ENCODE data around the gene ABI3BP. TPM values are rescaled to one million over a fixed set of nuclear protein-coding genes. Genes with fewer than 3 reads are reported as not detected.
"Not testable (repeated sequence)": the region's sequence is repeated elsewhere in the genome, so short reads cannot be mapped to it uniquely, and the experiment has no call there.

The ABI3BP gene
- polyA plus RNA-seq, 1 experiment: 16.3 TPM

DNA sequence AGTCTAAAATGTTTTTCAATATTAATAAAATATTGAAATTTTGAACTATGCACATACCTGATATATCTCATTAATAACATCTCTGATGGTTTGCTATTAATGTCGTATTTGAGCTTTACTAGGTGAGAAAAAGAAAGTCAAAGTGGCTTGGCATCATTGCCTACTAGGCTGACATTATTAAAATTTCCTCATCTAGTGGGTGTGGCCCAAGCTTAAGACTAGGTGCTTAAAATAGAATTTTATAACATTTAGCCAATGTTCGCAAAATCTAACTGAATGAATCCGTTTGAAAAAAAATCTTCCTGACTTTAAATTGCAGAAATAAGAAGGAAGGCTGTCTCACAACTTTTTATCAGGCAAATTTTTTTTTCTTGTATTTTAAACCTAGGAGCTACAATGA is 46.1 kb downstream of the ABI3BP start:
- Histone ChIP-seq H3K27me3 (ENCODE audit: control insufficient read depth, insufficient read depth, low read length) (no peaks in the 10 kb centered on the region), H3K4me3 (ENCODE audit: low read depth, low read length) (no peak overlapping the region), H3K36me3 (ENCODE audit: control insufficient read depth, insufficient read depth, low read length) (no peaks in the 10 kb centered on the region)
- no peak for DNase-seq (ENCODE audit: low read depth)
- POLR2A ChIA-PET: interaction anchor here (0.6 kb wide), 1 partner anchor 63 kb away, joined by 6 read pairs; no protein-coding TSS in a partner anchor
- CTCF ChIA-PET: no interaction called here
- TF ChIP-seq CTCF (IDR thresholded peaks at IDR 0.05; ENCODE audit: insufficient read depth, low read depth, low read length): no peak

DNA sequence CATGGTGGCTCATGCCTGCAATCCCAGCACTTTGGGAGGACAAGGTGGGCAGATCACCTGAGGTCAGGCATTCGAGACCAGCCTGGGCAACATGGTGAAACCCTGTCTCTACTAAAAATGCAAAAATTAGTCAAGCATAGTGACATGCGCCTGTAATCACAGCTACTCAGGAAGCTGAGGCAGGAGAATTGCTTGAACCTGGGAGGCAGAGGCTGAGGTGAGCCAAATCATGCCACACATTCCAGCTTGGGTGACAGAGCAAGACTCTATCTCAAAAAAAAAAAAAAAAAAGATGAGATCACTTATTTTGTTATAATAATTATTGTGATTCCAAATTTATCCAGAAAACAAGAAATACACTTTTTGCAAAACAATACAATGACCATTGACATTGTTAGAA is 47.1 kb downstream of the ABI3BP start:
- CTCF ChIA-PET; H3K4me3 ChIP-seq (ENCODE audit: low read depth, low read length); POLR2A ChIA-PET; H3K27me3 ChIP-seq (ENCODE audit: control insufficient read depth, insufficient read depth, low read length); H3K36me3 ChIP-seq (ENCODE audit: control insufficient read depth, insufficient read depth, low read length); DNase-seq (ENCODE audit: low read depth): not testable (repeated sequence)

- H3K4me3 ChIP-seq (ENCODE audit: low read depth, low read length): no peak overlapping the region
- ChIA-PET POLR2A (no interaction called here), CTCF (no interaction called here)
- no peaks in the 10 kb centered on the region for H3K27me3 ChIP-seq (ENCODE audit: control insufficient read depth, insufficient read depth, low read length)
- no peak for TF ChIP-seq CTCF (IDR thresholded peaks at IDR 0.05; ENCODE audit: insufficient read depth, low read depth, low read length)
- DNase-seq (ENCODE audit: low read depth): no peak
- H3K36me3 ChIP-seq (ENCODE audit: control insufficient read depth, insufficient read depth, low read length): no peaks in the 10 kb centered on the region
Observed at GRCh38 chr3:100941451-100941850, 51.8 kb downstream of the ABI3BP start.

DNA sequence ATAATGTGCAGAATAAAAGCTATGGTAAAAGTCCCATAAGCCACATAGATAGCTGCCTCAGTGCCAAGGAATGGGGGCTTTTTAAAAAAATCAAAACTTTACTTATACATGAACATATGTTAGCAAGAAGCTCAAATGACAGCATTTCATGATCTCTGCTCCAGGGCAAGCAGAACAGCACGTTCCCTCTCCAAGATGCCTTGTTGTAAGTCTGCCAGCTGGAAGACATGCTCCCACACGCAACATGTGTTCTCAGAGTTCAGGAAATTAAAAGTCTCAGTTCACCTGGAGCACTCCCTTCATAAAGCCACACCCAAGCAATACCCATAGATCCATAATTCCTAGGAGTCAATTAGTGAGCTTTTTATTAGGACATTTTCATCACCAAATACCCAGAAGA is 52.2 kb downstream of the ABI3BP start:
- Histone ChIP-seq H3K36me3 (ENCODE audit: control insufficient read depth, insufficient read depth, low read length) (no peaks in the 10 kb centered on the region), H3K4me3 (ENCODE audit: low read depth, low read length) (no peak overlapping the region), H3K27me3 (ENCODE audit: control insufficient read depth, insufficient read depth, low read length) (no peaks in the 10 kb centered on the region)
- ChIA-PET POLR2A (no interaction called here), CTCF (no interaction called here)
- DNase-seq (ENCODE audit: low read depth): no peak
- TF ChIP-seq CTCF (IDR thresholded peaks at IDR 0.05; ENCODE audit: insufficient read depth, low read depth, low read length): no peak

DNA sequence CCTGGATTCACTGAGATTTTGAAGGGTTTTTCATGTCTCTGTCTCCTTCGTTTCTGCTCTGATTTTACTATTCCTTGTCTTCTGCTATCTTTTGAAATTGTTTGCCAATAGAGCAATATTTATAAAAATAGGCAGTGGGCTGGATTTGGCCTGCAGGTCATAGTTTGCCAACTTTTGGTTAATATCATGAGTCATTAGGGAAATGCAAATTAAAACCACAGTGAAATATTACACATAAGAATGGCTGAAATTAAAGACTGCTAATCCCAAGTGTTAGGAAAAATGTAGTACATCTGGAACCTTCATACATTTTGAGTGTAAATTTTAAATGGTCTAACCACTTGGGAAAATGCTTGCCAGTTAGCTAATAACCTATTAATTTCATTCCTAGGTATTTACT is 56.3 kb downstream of the ABI3BP start:
- Histone ChIP-seq H3K36me3 (ENCODE audit: control insufficient read depth, insufficient read depth, low read length) (no peaks in the 10 kb centered on the region), H3K4me3 (ENCODE audit: low read depth, low read length) (no peak overlapping the region), H3K27me3 (ENCODE audit: control insufficient read depth, insufficient read depth, low read length) (no peaks in the 10 kb centered on the region)
- no peak for DNase-seq (ENCODE audit: low read depth)
- TF ChIP-seq CTCF (IDR thresholded peaks at IDR 0.05; ENCODE audit: insufficient read depth, low read depth, low read length): no peak
- CTCF ChIA-PET: interaction anchor here (1.2 kb wide), 1 partner anchor 259 kb away, joined by 3 read pairs; no protein-coding TSS in a partner anchor
- POLR2A ChIA-PET: no interaction called here

GRCh38 chr3:100932491-100932890 is 60.7 kb downstream of the ABI3BP start:
- Histone ChIP-seq H3K27me3 (ENCODE audit: control insufficient read depth, insufficient read depth, low read length) (no peaks in the 10 kb centered on the region), H3K36me3 (ENCODE audit: control insufficient read depth, insufficient read depth, low read length) (no peaks in the 10 kb centered on the region), H3K4me3 (ENCODE audit: low read depth, low read length) (no peak overlapping the region)
- ChIA-PET POLR2A (no interaction called here), CTCF (interaction anchor here (0.6 kb wide), 1 partner anchor 45 kb away, joined by 3 read pairs; no protein-coding TSS in a partner anchor)
- no peak for TF ChIP-seq CTCF (IDR thresholded peaks at IDR 0.05; ENCODE audit: insufficient read depth, low read depth, low read length)
- no peak for DNase-seq (ENCODE audit: low read depth)

Measured in BJ (cell line).